CD4-positive, alpha-beta T cell treated with Interleukin-6 at 100 ng/mL for 8 hours (primary cell): ENCODE measurements around the gene CHST2.
A peak's percentile ranks its signal among the peaks of the same experiment; 100 is the strongest.

Experiments
- DNase-seq: peaks from one replicate; pipeline ENCODE4 v3.0.0-alpha.2; 2020; ENCODE audit warnings: mixed read lengths, low spot score

CHST2 gene

DNA sequence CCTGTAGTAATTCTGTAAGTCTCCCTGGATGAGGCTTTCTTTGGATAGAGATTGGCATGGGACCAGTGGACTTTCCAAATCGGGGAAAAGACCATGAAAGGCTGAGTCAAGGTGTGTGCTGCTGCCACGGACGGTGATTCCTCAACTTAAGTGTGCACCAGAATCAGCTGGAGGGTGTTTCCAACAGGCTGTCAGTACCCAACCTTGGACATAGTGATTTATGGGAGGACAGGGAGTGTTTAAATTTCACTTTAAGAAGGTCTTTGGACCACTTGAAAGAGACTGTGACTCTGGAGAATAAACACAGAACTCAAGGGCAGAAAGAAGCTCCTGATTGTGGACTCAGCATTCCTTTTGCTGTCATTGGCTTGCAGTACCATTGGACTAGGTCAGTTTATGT, 20.4 kb upstream of the CHST2 start:
- no peak for DNase-seq

DNA sequence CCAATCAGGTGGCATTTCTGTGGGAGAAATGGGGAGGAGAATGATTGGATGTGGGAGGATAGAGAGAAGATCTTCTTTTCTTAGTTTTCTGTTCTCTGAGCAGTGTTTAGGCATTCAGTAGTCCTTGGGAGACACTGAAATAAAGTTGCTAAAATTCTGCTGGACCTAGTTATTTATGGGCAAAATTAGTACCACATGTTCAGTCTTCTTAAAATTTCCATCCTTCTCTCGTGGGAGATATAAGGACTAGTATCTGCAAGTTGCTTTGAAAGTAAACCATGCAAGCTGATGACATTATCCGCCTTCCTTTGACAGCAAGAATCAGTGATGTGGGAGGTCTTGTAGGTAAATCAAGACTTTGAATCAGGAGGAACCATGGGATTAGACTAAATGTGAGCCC, 19.9 kb upstream of the CHST2 start:
- DNase-seq: no peak

DNA sequence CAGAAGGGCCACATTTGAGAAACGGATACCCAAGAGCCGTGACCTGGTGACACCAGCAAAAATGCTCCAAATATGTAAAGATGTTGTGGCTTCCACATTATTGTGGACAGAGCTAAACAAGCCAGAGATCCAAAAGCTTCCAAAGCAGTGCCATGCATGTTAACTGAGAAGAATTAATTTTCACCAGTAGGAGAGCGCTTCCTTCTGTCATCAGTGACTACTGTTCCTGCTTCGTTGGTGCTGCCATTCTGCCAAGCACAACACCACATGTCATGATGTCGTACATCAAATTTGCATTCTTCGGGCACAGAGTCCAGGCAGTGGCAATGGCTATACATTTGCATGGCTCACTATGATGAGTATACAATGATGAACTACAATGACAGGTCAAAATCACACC, 19.1 kb upstream of the CHST2 start:
- DNase-seq: no peak

DNA sequence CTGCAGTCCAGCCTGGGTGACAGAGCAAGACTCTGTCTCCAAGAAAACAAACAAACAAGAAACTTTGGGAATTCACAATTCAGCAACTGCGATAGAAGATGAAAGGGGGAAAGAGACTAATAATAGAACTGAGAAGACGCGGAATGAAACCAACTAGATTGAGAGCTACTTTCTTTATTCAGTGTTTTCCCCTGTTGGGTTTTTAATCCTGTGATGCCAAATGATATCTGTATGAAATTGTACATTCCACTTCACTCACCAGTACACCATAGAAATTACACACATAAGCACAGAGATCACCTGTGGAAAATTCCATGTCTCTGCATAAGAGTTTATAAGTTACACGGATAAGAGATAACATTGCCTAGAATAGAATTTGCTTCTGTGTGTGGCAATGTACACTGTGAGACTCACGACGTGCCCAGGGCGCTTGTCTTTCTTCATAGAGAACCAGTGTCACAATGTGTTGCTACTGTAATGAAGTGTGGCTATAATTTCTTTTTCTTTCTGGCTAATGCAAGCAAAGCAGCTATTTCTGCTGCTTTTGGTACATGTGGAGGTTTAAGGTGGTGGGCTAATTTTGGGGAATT, 17.7 kb upstream of the CHST2 start:
- DNase-seq: no peak

DNA sequence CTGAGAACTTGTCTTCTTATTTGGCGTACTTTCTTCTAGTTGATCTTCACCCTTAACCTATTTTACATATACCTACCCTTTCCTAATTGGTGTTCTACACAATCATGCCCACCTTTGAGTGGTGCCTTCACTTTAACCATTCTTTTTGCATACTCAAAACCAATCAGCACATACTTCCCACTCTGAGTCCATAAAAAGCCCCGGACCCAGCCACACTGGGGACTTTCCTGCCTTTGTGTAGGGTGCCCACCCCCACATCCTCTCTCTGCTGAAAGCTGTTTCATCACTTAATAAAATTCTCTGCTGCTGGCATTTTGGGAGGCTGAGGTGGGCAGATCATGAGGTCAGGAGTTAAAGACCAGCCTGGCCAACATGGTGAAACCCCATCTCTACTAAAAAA, 15.9 kb upstream of the CHST2 start:
- DNase-seq: no peak

DNA sequence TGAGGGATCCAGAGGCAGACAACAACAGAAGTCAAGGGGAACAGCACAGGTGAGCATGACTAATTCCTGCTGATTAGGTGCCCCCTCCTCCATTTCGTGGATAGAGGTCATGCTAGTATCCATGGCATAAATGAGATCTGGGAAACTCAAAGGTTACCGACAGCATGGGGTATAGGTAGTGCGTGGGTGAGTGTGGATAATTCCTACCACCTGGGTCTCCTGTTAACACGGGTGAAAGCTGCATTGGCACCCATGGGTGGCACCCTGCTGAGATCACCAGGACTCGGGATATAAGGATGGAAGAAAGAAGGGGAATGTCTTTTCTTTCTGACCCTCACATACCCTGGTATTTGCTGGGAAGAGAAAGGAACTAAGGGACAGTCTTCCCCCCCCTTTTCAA, 14.4 kb upstream of the CHST2 start:
- no peak for DNase-seq

DNA sequence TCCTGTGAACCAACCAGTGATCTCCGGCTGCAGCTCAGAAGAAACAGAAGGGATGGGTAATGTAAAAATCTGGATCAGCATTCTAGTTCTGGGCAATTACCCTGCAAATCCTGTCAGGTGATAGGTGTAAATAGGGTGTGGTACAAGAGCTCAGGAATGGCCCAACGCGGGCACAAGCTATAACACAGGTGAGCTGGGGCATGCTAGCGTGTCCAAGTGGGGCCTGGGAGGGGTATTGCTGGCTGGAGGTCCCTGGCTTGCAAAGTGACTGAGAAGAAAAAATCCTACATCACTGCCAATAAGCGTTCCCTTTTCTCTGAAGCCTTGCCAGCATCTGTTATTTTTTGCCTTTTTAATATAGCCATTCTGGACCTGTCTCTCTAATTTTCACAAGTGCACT, 9.7 kb upstream of the CHST2 start:
- no peak for DNase-seq

DNA sequence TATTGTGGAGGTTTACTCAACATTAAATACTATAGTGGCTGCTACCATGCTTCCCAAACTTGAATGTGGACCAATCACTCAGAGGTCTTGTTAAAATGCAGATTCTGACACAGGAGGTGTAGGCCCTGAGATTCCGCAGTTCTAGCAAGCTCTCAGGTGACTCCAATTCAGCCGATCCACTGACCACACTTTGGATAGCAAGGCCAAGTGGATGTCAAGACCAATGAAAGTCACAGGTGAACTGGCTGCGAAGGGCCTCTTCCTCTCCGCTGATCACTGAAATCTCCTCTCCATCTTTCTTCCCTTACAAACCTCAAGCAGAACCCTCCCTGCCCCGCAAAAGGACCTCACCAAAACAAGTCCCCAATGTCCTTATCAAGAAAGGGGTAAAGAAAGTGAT, 9.2 kb upstream of the CHST2 start:
- no peak for DNase-seq

DNA sequence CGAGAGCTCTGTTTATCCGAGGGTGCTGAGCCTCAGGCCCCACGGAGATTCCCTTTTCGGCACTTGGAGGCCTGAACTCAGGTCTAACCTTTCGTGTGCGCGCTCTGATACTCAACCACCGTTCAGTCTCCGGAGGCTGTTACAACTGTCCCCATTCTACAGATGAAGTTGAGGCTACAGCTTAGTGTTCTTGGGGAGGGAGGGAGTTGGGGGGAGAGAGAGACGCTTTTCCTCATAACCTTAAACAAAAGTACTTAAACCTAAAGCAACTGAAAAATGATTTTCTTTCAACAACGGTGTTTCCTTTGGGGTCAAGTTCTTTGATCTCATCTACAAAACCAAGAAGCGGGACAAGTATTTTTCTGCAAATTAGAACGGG, 952 bp upstream of the CHST2 start:
- DNase-seq: no peak

DNA sequence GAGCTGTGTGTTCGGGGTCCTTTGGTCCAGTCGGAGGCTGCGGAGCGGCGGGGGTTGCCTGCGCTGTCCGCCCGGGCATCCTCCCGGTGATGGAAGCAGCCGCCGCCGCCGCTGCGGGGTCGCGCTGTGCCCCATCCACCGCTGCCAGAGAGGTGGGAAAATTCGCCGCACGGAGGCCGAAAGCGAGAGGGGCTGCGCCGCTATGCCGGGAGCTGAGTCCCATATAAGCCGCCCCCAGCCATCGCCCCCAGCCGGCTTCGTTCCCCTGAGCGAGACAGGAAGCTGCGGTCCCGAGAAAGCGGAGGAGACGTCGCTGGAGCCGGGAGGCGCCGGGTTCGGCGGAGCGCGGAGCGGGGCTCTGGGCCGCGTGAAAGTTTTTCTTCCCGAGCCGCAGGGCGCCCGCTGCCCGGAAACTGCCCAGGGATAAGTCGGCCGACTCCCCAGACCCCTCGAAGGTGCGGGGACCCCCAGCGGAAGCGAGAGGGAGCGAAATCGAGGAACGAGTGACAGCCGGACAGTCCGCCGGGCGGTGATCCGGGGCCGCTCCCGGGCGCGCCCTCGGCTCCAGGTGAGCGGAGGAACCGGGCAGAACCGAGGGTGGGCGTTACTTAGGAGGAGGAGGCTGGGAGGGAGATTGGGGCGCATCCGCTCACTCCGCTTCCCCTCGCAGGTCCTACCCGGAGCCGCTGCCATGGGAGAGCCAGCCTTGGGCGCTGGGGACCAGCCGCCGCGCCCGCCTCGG, 574 bp downstream of the CHST2 start:
- DNase-seq: peak; percentile 8

DNA sequence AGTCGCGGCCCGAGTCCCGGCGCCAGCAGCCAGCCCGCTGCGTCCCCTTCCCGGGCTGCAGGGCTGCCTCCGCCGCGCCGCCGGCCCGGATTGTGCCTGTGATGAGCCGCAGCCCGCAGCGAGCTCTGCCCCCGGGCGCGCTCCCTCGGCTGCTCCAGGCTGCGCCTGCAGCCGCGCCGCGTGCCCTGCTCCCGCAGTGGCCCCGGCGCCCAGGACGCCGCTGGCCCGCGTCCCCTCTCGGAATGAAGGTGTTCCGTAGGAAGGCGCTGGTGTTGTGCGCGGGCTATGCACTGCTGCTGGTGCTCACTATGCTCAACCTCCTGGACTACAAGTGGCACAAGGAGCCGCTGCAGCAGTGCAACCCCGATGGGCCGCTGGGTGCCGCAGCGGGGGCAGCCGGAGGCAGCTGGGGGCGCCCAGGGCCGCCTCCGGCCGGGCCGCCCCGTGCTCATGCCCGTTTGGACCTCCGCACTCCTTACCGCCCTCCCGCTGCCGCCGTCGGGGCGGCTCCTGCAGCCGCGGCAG, 1.2 kb downstream of the CHST2 start:
- peak; percentile 29 for DNase-seq

DNA sequence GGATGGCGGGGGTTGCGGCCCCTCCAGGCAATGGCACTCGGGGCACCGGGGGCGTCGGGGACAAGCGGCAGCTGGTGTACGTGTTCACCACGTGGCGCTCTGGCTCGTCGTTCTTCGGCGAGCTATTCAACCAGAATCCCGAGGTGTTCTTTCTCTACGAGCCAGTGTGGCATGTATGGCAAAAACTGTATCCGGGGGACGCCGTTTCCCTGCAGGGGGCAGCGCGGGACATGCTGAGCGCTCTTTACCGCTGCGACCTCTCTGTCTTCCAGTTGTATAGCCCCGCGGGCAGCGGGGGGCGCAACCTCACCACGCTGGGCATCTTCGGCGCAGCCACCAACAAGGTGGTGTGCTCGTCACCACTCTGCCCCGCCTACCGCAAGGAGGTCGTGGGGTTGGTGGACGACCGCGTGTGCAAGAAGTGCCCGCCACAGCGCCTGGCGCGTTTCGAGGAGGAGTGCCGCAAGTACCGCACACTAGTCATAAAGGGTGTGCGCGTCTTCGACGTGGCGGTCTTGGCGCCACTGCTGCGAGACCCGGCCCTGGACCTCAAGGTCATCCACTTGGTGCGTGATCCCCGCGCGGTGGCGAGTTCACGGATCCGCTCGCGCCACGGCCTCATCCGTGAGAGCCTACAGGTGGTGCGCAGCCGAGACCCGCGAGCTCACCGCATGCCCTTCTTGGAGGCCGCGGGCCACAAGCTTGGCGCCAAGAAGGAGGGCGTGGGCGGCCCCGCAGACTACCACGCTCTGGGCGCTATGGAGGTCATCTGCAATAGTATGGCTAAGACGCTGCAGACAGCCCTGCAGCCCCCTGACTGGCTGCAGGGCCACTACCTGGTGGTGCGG, 1.9 kb downstream of the CHST2 start:
- DNase-seq: peak; percentile 60

DNA sequence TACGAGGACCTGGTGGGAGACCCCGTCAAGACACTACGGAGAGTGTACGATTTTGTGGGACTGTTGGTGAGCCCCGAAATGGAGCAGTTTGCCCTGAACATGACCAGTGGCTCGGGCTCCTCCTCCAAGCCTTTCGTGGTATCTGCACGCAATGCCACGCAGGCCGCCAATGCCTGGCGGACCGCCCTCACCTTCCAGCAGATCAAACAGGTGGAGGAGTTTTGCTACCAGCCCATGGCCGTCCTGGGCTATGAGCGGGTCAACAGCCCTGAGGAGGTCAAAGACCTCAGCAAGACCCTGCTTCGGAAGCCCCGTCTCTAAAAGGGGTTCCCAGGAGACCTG, 2.5 kb downstream of the CHST2 start:
- DNase-seq: no peak

DNA sequence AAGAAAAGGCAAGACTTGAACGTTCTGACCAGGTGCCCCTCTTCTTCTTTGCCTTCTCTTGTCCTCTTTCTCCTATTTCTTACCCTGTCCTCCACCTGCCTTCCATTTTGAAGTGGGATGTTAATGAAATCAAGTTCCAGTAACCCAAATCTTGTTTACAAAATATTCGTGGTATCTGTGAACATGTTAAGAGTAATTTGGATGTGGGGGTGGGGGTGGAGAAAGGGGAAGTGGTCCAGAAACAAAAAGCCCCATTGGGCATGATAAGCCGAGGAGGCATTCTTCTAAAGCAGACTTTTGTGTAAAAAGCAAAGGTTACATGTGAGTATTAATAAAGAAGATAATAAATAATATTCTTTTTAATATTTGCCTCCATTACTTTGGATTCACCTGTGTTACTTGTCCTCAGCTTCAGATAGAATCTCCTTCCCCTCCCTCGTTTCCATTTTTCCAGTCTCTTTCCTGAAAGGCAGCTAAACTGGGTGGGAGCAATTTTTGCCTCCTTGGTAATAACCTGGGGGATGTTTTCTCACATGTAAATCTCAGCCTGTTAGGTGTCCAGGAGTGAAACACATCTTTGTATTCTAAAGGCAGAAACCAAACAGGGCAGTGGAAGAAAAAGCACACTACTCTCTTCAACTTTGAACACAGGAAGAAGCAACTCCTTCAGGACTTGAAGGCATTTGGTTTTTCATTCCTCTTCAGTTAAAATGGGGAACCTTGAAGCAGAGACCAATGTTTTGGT, 3.2 kb downstream of the CHST2 start:
- DNase-seq: no peak

DNA sequence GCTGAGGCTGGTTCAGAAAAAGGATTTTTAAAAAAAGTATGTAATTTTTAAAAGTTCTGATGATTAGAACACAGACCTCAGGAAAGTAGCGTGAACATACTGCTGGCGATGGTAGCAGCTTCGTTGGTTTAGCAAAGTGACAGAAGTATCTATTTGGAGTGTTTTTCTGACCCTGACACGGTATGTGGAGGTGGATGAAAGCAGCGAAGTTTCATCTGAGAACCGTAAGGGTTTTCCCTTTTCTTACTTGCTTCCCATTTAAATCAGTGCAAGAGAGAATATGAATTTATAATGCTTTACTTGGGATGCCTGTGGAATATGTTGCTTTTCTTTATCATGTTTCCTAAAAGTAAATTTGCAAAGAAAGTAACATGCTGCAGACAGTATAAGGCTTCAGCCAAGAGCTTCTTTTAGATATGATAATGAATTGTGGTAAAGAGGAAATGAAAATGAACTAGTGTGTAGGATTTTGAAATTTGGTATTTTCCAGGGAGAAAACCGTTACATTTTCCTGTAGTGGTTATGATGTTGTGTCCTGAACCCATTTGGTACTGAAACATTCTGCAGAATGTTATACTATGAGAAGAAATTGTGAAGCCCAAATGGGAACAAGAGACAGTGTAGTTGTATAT, 3.9 kb downstream of the CHST2 start:
- DNase-seq: no peak

DNA sequence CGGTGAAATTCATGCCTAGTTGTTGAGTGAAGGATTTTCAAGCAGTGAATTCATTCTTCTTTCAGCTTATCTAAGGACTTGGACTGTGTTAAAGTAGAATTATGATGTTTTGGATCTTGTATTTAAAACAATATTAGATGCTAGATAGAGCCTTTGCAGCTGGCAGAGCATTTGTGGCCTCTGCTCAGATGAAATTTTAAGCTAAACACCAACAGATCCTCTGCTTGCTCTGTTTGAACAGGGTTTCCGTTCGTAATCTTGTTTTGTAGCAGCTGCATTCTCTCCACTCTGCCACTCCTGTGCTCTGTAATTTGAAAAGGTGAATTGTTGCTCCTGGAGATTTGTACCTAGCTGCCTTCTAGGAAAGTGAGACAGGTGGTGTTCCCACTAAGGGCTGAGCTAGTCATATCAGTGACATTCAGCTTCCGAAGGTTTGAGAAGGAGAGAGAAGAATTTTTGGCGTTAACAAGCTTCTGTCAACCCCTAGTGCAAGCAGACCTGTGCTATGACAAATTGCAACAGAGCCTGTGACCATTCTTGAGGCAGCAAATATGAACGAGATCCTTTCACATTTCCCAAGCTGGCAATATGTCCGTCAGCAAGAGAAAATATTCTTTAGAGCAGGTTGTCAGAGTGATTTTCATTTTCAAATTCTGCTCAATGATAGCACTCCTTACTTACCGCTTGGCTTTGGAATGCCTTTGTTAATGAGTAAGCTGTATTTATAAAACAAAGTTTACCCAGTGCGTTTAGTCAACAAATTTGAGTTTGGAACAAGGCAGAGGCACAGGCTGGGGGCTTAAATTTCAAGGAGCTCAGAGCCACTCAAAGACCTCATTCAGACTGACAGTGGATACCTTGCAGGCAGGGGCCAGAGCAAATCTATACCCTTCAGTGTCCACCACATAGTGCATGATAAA, 5.3 kb downstream of the CHST2 start:
- no peak for DNase-seq

DNA sequence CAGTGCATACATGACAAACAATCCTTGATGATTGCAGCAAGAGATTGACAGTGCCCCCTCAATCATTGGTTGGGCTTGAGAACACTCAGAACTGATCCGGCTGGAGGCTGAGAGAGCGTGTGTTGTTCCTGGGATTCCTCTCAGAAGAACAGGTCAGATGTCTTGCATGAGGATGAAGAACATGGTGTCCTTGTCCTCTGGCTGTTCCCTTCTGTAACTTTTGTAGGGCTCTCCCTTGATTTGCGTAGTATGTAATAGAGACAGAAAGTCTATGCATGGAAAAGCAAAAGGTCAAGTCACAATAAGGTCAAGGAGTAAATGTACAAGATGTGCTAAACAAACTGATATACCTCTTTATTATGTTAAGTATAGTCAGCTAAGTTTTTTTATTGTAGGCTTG, 8.2 kb downstream of the CHST2 start:
- no peak for DNase-seq

DNA sequence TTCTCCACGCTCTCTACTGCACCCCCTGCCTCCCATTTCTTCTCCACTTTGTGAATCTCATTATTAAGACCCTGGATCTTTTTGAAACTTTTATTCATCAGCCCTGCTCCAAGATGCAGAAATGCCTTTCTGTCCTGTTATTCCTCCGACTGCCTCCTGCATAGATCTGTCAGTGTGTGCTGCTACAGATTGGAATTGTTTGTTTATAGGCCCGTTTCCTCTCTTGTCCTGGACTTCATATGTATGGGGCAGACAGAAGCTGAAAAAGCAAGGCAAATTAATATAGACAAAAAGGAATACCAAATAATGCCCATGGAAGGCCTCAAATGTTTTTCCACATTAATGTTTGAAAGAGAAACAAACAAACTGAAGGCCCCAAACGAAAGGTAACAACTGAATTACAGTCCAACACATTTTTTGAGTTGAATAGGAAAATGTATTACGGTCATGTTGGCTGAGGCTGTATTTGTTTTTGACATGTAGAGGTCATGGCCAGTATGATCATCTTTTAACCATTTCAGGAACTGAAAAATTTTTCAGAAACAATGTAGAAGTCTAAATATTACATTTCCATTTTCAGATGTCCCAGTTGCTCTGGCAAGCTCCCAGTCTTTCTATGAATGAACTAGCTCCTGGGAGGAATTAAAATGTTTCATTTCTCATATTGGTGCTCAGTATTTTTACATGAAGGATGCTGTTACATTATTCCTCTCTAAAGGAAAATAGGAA, 8.8 kb downstream of the CHST2 start:
- no peak for DNase-seq

DNA sequence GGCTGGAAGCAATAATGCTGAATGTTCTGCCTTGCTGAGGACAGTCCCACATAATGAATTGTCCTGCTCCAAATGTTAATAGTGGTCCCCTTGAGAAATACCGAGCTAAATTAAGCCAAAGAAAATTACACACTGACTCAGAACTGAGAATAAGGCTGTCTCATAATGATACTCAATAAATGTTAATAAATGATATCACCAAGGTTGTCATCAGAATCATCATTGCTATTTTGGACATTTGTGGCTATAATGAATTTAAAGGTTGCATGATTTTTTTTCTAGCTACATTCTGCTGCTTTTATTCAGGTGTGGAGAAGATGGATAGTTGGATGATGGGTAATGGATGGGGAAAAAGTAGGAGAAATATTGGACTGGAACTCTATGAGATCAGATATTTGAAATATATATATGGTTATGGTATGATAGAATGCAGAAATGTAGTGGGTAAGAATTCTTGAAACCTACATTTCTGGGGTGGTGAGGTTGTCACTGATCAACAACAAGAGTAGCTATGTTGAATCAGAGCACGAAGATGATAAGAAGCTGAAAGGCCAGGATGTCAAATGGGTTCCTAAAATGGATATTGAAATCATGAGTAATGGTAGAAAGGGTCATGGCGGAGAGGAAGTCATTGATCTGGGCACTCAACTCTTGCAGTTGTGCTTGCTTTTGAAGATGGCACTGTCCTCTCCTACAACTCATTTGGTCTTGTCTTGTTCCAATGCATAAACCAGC, 12.8 kb downstream of the CHST2 start:
- no peak for DNase-seq
